ENCODE measurements around the gene CHID1.

Gene CHID1

GRCh38 chr11:884578-885070 lies 26.0 kb downstream of the CHID1 start:
- H3K9ac ChIP-seq (ENCODE audit: low read length), result no peak overlapping the region
- no peaks in the 10 kb centered on the region for H3K9me3 ChIP-seq (ENCODE audit: insufficient read depth, low read length)
- H3K4me2 ChIP-seq (ENCODE audit: low read depth, low read length, poor library complexity, severe bottlenecking), result no peak overlapping the region
- no peaks in the 10 kb centered on the region for H3K36me3 ChIP-seq (ENCODE audit: low read length)
- no peak overlapping the region for H3K27ac ChIP-seq (ENCODE audit: low read depth, low read length)
- no peaks in the 10 kb centered on the region for H3K27me3 ChIP-seq (ENCODE audit: low read length)
- no peaks in the 10 kb centered on the region for H3F3A ChIP-seq (ENCODE audit: insufficient read depth)
- H3K79me2 ChIP-seq (ENCODE audit: insufficient read depth, low read length), result no peaks in the 10 kb centered on the region
- H4K20me1 ChIP-seq (ENCODE audit: low read depth, low read length), result no peaks in the 10 kb centered on the region
- no peak overlapping the region for H3K4me3 ChIP-seq (ENCODE audit: insufficient read depth, low read length, poor library complexity, severe bottlenecking)
- TF ChIP-seq CTCF (IDR thresholded peaks at IDR 0.05; ENCODE audit: insufficient read depth, low read length, poor library complexity, severe bottlenecking) (no peak), EZH2phosphoT487 (conservative IDR thresholded peaks at IDR 0.05; ENCODE audit: low read length) (no peak)
- no peak overlapping the region for H2AFZ ChIP-seq (ENCODE audit: low read depth, low read length, severe bottlenecking)
- H3K9me2 ChIP-seq (replicated peaks; ENCODE audit: insufficient read depth, low read length), result no peaks in the 10 kb centered on the region

GRCh38 chr11:883527-883926 lies 27.1 kb downstream of the CHID1 start:
- Histone ChIP-seq H3K4me3 (ENCODE audit: insufficient read depth, low read length, poor library complexity, severe bottlenecking) (no peak overlapping the region), H3K9me3 (ENCODE audit: insufficient read depth, low read length) (no peaks in the 10 kb centered on the region), H3K9me2 (replicated peaks; ENCODE audit: insufficient read depth, low read length) (no peaks in the 10 kb centered on the region), H3F3A (ENCODE audit: insufficient read depth) (no peaks in the 10 kb centered on the region), H3K9ac (ENCODE audit: low read length) (no peak overlapping the region), H4K20me1 (ENCODE audit: low read depth, low read length) (no peaks in the 10 kb centered on the region), H3K36me3 (ENCODE audit: low read length) (no peaks in the 10 kb centered on the region), H2AFZ (ENCODE audit: low read depth, low read length, severe bottlenecking) (no peak overlapping the region), H3K4me2 (ENCODE audit: low read depth, low read length, poor library complexity, severe bottlenecking) (no peak overlapping the region), H3K79me2 (ENCODE audit: insufficient read depth, low read length) (no peaks in the 10 kb centered on the region), H3K27me3 (ENCODE audit: low read length) (no peaks in the 10 kb centered on the region), H3K27ac (ENCODE audit: low read depth, low read length) (no peak overlapping the region)
- TF ChIP-seq CTCF (IDR thresholded peaks at IDR 0.05; ENCODE audit: insufficient read depth, low read length, poor library complexity, severe bottlenecking) (no peak), EZH2phosphoT487 (conservative IDR thresholded peaks at IDR 0.05; ENCODE audit: low read length) (no peak)

- Histone ChIP-seq H3K36me3 (ENCODE audit: low read length) (no peaks in the 10 kb centered on the region), H4K20me1 (ENCODE audit: low read depth, low read length) (no peaks in the 10 kb centered on the region)
These were observed 28.0 kb downstream of the CHID1 start for GRCh38 chr11:882596-882995.

More at GRCh38 chr11:882596-882995, 28.0 kb downstream of the CHID1 start:
- no peak for TF ChIP-seq CTCF (IDR thresholded peaks at IDR 0.05; ENCODE audit: insufficient read depth, low read length, poor library complexity, severe bottlenecking)
- no peak for TF ChIP-seq EZH2phosphoT487 (conservative IDR thresholded peaks at IDR 0.05; ENCODE audit: low read length)
- Histone ChIP-seq H3K4me2 (ENCODE audit: low read depth, low read length, poor library complexity, severe bottlenecking) (no peak overlapping the region), H3K27me3 (ENCODE audit: low read length) (no peaks in the 10 kb centered on the region), H3K9me3 (ENCODE audit: insufficient read depth, low read length) (no peaks in the 10 kb centered on the region), H3K79me2 (ENCODE audit: insufficient read depth, low read length) (no peaks in the 10 kb centered on the region), H3K9me2 (replicated peaks; ENCODE audit: insufficient read depth, low read length) (no peaks in the 10 kb centered on the region), H3K4me3 (ENCODE audit: insufficient read depth, low read length, poor library complexity, severe bottlenecking) (no peak overlapping the region), H3K9ac (ENCODE audit: low read length) (no peak overlapping the region), H3F3A (ENCODE audit: insufficient read depth) (no peaks in the 10 kb centered on the region), H2AFZ (ENCODE audit: low read depth, low read length, severe bottlenecking) (no peak overlapping the region), H3K27ac (ENCODE audit: low read depth, low read length) (no peak overlapping the region)
